ENCODE data around the gene IL1RAPL2. TPM values are rescaled to one million over a fixed set of nuclear protein-coding genes. Genes with fewer than 3 reads are reported as not detected.

IL1RAPL2 gene
- total RNA-seq, 1 experiment from 2014 or later = 1.6 TPM

GRCh38 chrX:104641176-104641575 is 75.2 kb downstream of the IL1RAPL2 start:
- Histone ChIP-seq H3K9me2 (ENCODE audit: insufficient read depth) (no peaks in the 10 kb centered on the region), H3K27ac (no peak overlapping the region), H3K9me3 (ENCODE audit: insufficient read depth, low read depth) (no peaks in the 10 kb centered on the region), H3K4me3 (no peak overlapping the region), H3F3A (ENCODE audit: insufficient read depth, low read depth) (no peaks in the 10 kb centered on the region), H3K36me3 (ENCODE audit: low read depth) (no peaks in the 10 kb centered on the region), H3K4me1 (replicated peaks; ENCODE audit: insufficient read depth) (no peaks in the 10 kb centered on the region), H2AFZ (no peak overlapping the region), H4K20me1 (ENCODE audit: insufficient read depth) (no peaks in the 10 kb centered on the region), H3K27me3 (ENCODE audit: insufficient read depth, low read depth) (no peaks in the 10 kb centered on the region), H3K79me2 (ENCODE audit: low read depth) (no peaks in the 10 kb centered on the region), H3K4me2 (no peak overlapping the region)
- CTCF ChIA-PET = no interaction called here
- POLR2A ChIA-PET (ENCODE audit: unreplicated experiment) = no interaction called here
- intact Hi-C loops (cut with micrococcal nuclease; ENCODE audit: unreplicated experiment) = no loop called here
- BruUV-seq (replicated peaks) = no TSS peak
- no peak for TF ChIP-seq EZH2 (IDR thresholded peaks at IDR 0.05; ENCODE audit: low read depth)
- no peak for TF ChIP-seq CTCF (conservative IDR thresholded peaks at IDR 0.05)
- no peak for DNase-seq

GRCh38 chrX:104647084-104647483 is 81.1 kb downstream of the IL1RAPL2 start:
- H2AFZ ChIP-seq = no peak overlapping the region
- no peak for TF ChIP-seq EZH2 (IDR thresholded peaks at IDR 0.05; ENCODE audit: low read depth)
- no peak for TF ChIP-seq CTCF (conservative IDR thresholded peaks at IDR 0.05)
- H3F3A ChIP-seq (ENCODE audit: insufficient read depth, low read depth) = no peaks in the 10 kb centered on the region
- H4K20me1 ChIP-seq (ENCODE audit: insufficient read depth) = no peaks in the 10 kb centered on the region
- no peak overlapping the region for H3K27ac ChIP-seq
- DNase-seq = no peak
- H3K4me2 ChIP-seq = no peak overlapping the region
- ChIA-PET CTCF (no interaction called here), POLR2A (ENCODE audit: unreplicated experiment) (no interaction called here)
- H3K27me3 ChIP-seq (ENCODE audit: insufficient read depth, low read depth) = no peaks in the 10 kb centered on the region
- no peaks in the 10 kb centered on the region for H3K79me2 ChIP-seq (ENCODE audit: low read depth)
- BruUV-seq (replicated peaks) = no TSS peak
- H3K36me3 ChIP-seq (ENCODE audit: low read depth) = no peaks in the 10 kb centered on the region
- intact Hi-C loops (cut with micrococcal nuclease; ENCODE audit: unreplicated experiment) = no loop called here
- no peaks in the 10 kb centered on the region for H3K4me1 ChIP-seq (replicated peaks; ENCODE audit: insufficient read depth)
- no peak overlapping the region for H3K4me3 ChIP-seq
- H3K9me3 ChIP-seq (ENCODE audit: insufficient read depth, low read depth) = no peaks in the 10 kb centered on the region
- no peaks in the 10 kb centered on the region for H3K9me2 ChIP-seq (ENCODE audit: insufficient read depth)

GRCh38 chrX:104659005-104659744 is 93.2 kb downstream of the IL1RAPL2 start:
- POLR2A ChIA-PET (ENCODE audit: unreplicated experiment) = no interaction called here
- CTCF ChIA-PET = no interaction called here
- H3K4me2 ChIP-seq = peak overlapping the region; percentile 69
- no TSS peak for BruUV-seq (replicated peaks)
- 0 out of 2 replicates have a peak, but pooled peaks cover 6% of the 10 kb centered on the region for H3F3A ChIP-seq (ENCODE audit: insufficient read depth, low read depth)
- H3K4me3 ChIP-seq = peak overlapping the region; percentile 35; the same call in 1 of the 2 replicates
- peak overlapping the region; percentile 31; the same call in 1 of the 2 replicates for H3K27ac ChIP-seq
- no peaks in the 10 kb centered on the region for H3K36me3 ChIP-seq (ENCODE audit: low read depth)
- intact Hi-C loops (cut with micrococcal nuclease; ENCODE audit: unreplicated experiment) = no loop called here
- no peaks in the 10 kb centered on the region for H3K27me3 ChIP-seq (ENCODE audit: insufficient read depth, low read depth)
- no peak overlapping the region for H2AFZ ChIP-seq
- peaks cover 28% of the 10 kb centered on the region for H3K4me1 ChIP-seq (replicated peaks; ENCODE audit: insufficient read depth)
- TF ChIP-seq CTCF (conservative IDR thresholded peaks at IDR 0.05) (no peak), EZH2 (IDR thresholded peaks at IDR 0.05; ENCODE audit: low read depth) (no peak)
- no peaks in the 10 kb centered on the region for H3K79me2 ChIP-seq (ENCODE audit: low read depth)
- no peaks in the 10 kb centered on the region for H4K20me1 ChIP-seq (ENCODE audit: insufficient read depth)
- no peaks in the 10 kb centered on the region for H3K9me3 ChIP-seq (ENCODE audit: insufficient read depth, low read depth)
- no peaks in the 10 kb centered on the region for H3K9me2 ChIP-seq (ENCODE audit: insufficient read depth)
- DNase-seq = peak; percentile 17 to 35

Data from PC-9 (cell line).